ENCODE data around the gene ACO1.

ACO1 gene

GRCh38 chr9:32389365-32389764 lies 4.9 kb downstream of the ACO1 start:
- no peaks in the 10 kb centered on the region for H3K27me3 ChIP-seq (ENCODE audit: insufficient read depth, low read length, poor library complexity, severe bottlenecking)

GRCh38 chr9:32393911-32394310 lies 9.5 kb downstream of the ACO1 start:
- Histone ChIP-seq H3K9ac (ENCODE audit: low read depth, low read length, poor library complexity, severe bottlenecking) (no peak overlapping the region), H3F3A (ENCODE audit: low read depth) (no peaks in the 10 kb centered on the region), H3K36me3 (ENCODE audit: insufficient read depth, low read length) (no peaks in the 10 kb centered on the region), H3K9me2 (replicated peaks; ENCODE audit: low read depth, low read length) (no peaks in the 10 kb centered on the region), H2AFZ (ENCODE audit: low read length) (no peak overlapping the region), H3K4me3 (ENCODE audit: low read length, poor library complexity, severe bottlenecking) (no peak overlapping the region), H4K20me1 (ENCODE audit: insufficient read depth, low read length, poor library complexity, severe bottlenecking) (no peaks in the 10 kb centered on the region), H3K4me1 (ENCODE audit: insufficient read depth, low read length, poor library complexity, severe bottlenecking) (peaks cover 12% of the 10 kb centered on the region), H3K4me2 (ENCODE audit: low read depth, low read length, poor library complexity, severe bottlenecking) (no peak overlapping the region), H3K27me3 (ENCODE audit: insufficient read depth, low read length, poor library complexity, severe bottlenecking) (no peaks in the 10 kb centered on the region), H3K79me2 (ENCODE audit: insufficient read depth, low read length) (peaks cover 14% of the 10 kb centered on the region; the same call in 1 of the 2 replicates), H3K9me3 (ENCODE audit: insufficient read depth, low read depth, low read length) (no peaks in the 10 kb centered on the region)
- TF ChIP-seq EZH2phosphoT487 (IDR thresholded peaks at IDR 0.05; ENCODE audit: borderline replicate concordance) (no peak), CTCF (conservative IDR thresholded peaks at IDR 0.05; ENCODE audit: low read length) (no peak)

More at GRCh38 chr9:32389365-32389764, 4.9 kb downstream of the ACO1 start:
- no peaks in the 10 kb centered on the region for H3K9me2 ChIP-seq (replicated peaks; ENCODE audit: low read depth, low read length)
- H3K4me2 ChIP-seq (ENCODE audit: low read depth, low read length, poor library complexity, severe bottlenecking): peak overlapping the region; percentile 16
- H3F3A ChIP-seq (ENCODE audit: low read depth): no peaks in the 10 kb centered on the region
- no peaks in the 10 kb centered on the region for H3K9me3 ChIP-seq (ENCODE audit: insufficient read depth, low read depth, low read length)
- H2AFZ ChIP-seq (ENCODE audit: low read length): no peak overlapping the region
- H3K4me1 ChIP-seq (ENCODE audit: insufficient read depth, low read length, poor library complexity, severe bottlenecking): peaks cover 28% of the 10 kb centered on the region
- H3K36me3 ChIP-seq (ENCODE audit: insufficient read depth, low read length): no peaks in the 10 kb centered on the region
- no peak overlapping the region for H3K4me3 ChIP-seq (ENCODE audit: low read length, poor library complexity, severe bottlenecking)
- TF ChIP-seq EZH2phosphoT487 (IDR thresholded peaks at IDR 0.05; ENCODE audit: borderline replicate concordance): no peak
- no peak for TF ChIP-seq CTCF (conservative IDR thresholded peaks at IDR 0.05; ENCODE audit: low read length)
- H3K9ac ChIP-seq (ENCODE audit: low read depth, low read length, poor library complexity, severe bottlenecking): no peak overlapping the region
- H4K20me1 ChIP-seq (ENCODE audit: insufficient read depth, low read length, poor library complexity, severe bottlenecking): no peaks in the 10 kb centered on the region
- peaks cover 43% of the 10 kb centered on the region; the same call in 1 of the 2 replicates for H3K79me2 ChIP-seq (ENCODE audit: insufficient read depth, low read length)

GRCh38 chr9:32394381-32395049 lies 10.1 kb downstream of the ACO1 start:
- Histone ChIP-seq H3K4me1 (ENCODE audit: insufficient read depth, low read length, poor library complexity, severe bottlenecking) (peaks cover 8% of the 10 kb centered on the region), H3F3A (ENCODE audit: low read depth) (no peaks in the 10 kb centered on the region), H3K36me3 (ENCODE audit: insufficient read depth, low read length) (no peaks in the 10 kb centered on the region), H4K20me1 (ENCODE audit: insufficient read depth, low read length, poor library complexity, severe bottlenecking) (no peaks in the 10 kb centered on the region), H3K9me2 (replicated peaks; ENCODE audit: low read depth, low read length) (no peaks in the 10 kb centered on the region), H2AFZ (ENCODE audit: low read length) (no peak overlapping the region), H3K4me3 (ENCODE audit: low read length, poor library complexity, severe bottlenecking) (no peak overlapping the region), H3K4me2 (ENCODE audit: low read depth, low read length, poor library complexity, severe bottlenecking) (no peak overlapping the region), H3K9ac (ENCODE audit: low read depth, low read length, poor library complexity, severe bottlenecking) (no peak overlapping the region), H3K9me3 (ENCODE audit: insufficient read depth, low read depth, low read length) (no peaks in the 10 kb centered on the region), H3K27me3 (ENCODE audit: insufficient read depth, low read length, poor library complexity, severe bottlenecking) (no peaks in the 10 kb centered on the region), H3K79me2 (ENCODE audit: insufficient read depth, low read length) (peaks cover 14% of the 10 kb centered on the region; the same call in 1 of the 2 replicates)
- TF ChIP-seq EZH2phosphoT487 (IDR thresholded peaks at IDR 0.05; ENCODE audit: borderline replicate concordance): no peak
- no peak for TF ChIP-seq CTCF (conservative IDR thresholded peaks at IDR 0.05; ENCODE audit: low read length)

Measured in Loucy (cell line).